Esophagus muscularis mucosa (tissue), 4 donors: ENCODE measurements around the gene ADAMTSL1. TPM values are rescaled to one million over a fixed set of nuclear protein-coding genes. Genes with fewer than 3 reads are reported as not detected.

Experiments
- DNase-seq: peaks from one replicate; pipeline ENCODE4 v3.0.0-alpha.2; 2017; ENCODE audit errors: extremely low spot score
- H3K27ac ChIP-seq, 4 donors: fragments of 200-600 bp; sonication (generic); replicated peaks in 1 of 4; 1 replicate in 3 of 4; 2 replicates in 1 of 4; pipeline ENCODE4 v1.5.1; 2016 to 2019; ENCODE audit warnings: mild to moderate bottlenecking in 1 of 4
- H3K27me3 ChIP-seq, 4 donors: fragments of 200-600 bp; sonication (generic); one replicate each; pipeline versions ENCODE4 v1.5.1 to v1.6.0; 2016 to 2019
- H3K36me3 ChIP-seq, 4 donors: fragments of 200-600 bp; sonication (generic); one replicate each; pipeline ENCODE4 v1.5.1; 2016 to 2019
- H3K4me1 ChIP-seq, 4 donors: fragments of 200-600 bp; sonication (generic); one replicate each; pipeline ENCODE4 v1.5.1; 2016 to 2019
- H3K4me3 ChIP-seq, 4 donors: fragments of 200-600 bp; sonication (generic); 1 replicate in 2 of 4; 2 replicates in 2 of 4; pipeline ENCODE4 v1.5.1; 2016 to 2019; ENCODE audit warnings: mild to moderate bottlenecking in 4 of 4, moderate library complexity in 1 of 4
- H3K9me3 ChIP-seq, 4 donors: fragments of 200-600 bp; sonication (generic); 1 replicate in 3 of 4; 2 replicates in 1 of 4; pipeline ENCODE4 v1.5.1; 2016 to 2019
- CTCF ChIP-seq, 3 experiments: fragments of 200-600 bp in 2 of 3; fragments of 450-650 bp in 1 of 3; sonication (generic) in 2 of 3; IDR thresholded peaks; one replicate each; pipeline ENCODE4 v1.5.1; 2017 to 2019; ENCODE audit warnings: antibody characterized with exemption in 3 of 3, mild to moderate bottlenecking in 2 of 3, moderate library complexity in 1 of 3
- EP300 ChIP-seq: sonication (generic); formaldehyde crosslinking; IDR thresholded peaks from one replicate; pipeline ENCODE4 v1.6.1; 2017; ENCODE audit warnings: antibody characterized with exemption
- POLR2A ChIP-seq: fragments of 450-650 bp; IDR thresholded peaks from one replicate; pipeline ENCODE4 v1.6.1; 2017; ENCODE audit warnings: antibody characterized with exemption, moderate library complexity, mild to moderate bottlenecking, low read depth
- POLR2AphosphoS5 ChIP-seq, 2 donors: sonication (generic); formaldehyde crosslinking; IDR thresholded peaks; one replicate each; pipeline ENCODE4 v1.6.1; 2017; ENCODE audit warnings: antibody characterized with exemption in 2 of 2
- WGBS: methylation state at CpG from one replicate; pipeline ENCODE4 v1.1.5; 2018; 5-methylcytosine and 5-hydroxymethylcytosine counted together
- intact Hi-C: fragments of 100-400 bp; cut with DNase I; formaldehyde crosslinking; loops from one replicate; pipeline ENCODE4 v1.15.1; 2023
- total RNA-seq, 4 donors: library from RNA; depleted of rRNA; stranded (reverse); fragments of >200 nt; gene quantifications; one replicate each; pipeline versions ENCODE4 v1.1.0 to v1.2.1, GENCODE V29; 2016

ADAMTSL1 gene
- total RNA-seq, 4 donors from 2014 or later, result 81.7 to 172 (median 145) TPM

GRCh38 chr9:18658804-18659705 is 185.1 kb downstream of the ADAMTSL1 start:
- Histone ChIP-seq H3K36me3 (peaks cover 0 to 12% (median 0%) of the 10 kb centered on the region in 4 donors), H3K4me1 (no peaks in the 10 kb centered on the region), H3K27me3 (no peaks in the 10 kb centered on the region), H3K4me3 (no peak overlapping the region), H3K9me3 (no peaks in the 10 kb centered on the region), H3K27ac (no peak overlapping the region)
- WGBS, result 78% methylated on average over 5 of the region's 5 CpGs
- TF ChIP-seq EP300 (no peak), POLR2A (no peak), POLR2AphosphoS5 (IDR thresholded peaks at IDR 0.05) (no peak), CTCF (IDR thresholded peaks at IDR 0.05) (no peak)
- intact Hi-C loops, result no loop called here
- no peak for DNase-seq

- no peak overlapping the region for H3K27ac ChIP-seq
- TF ChIP-seq CTCF (IDR thresholded peaks at IDR 0.05) (no peak), POLR2A (no peak), POLR2AphosphoS5 (IDR thresholded peaks at IDR 0.05) (no peak), EP300 (no peak)
- H3K36me3 ChIP-seq, result peaks cover 0 to 12% (median 0%) of the 10 kb centered on the region in 4 donors
- no peaks in the 10 kb centered on the region for H3K4me1 ChIP-seq
- no peaks in the 10 kb centered on the region for H3K27me3 ChIP-seq
- no peak overlapping the region for H3K4me3 ChIP-seq
- no peak for DNase-seq
- H3K9me3 ChIP-seq, result no peaks in the 10 kb centered on the region
- intact Hi-C loops, result no loop called here
- WGBS, result 83% methylated on average over 1 of the region's 1 CpG
Measured at GRCh38 chr9:18660001-18660400, 186.0 kb downstream of the ADAMTSL1 start.

- Histone ChIP-seq H3K4me1 (peaks cover 0 to 19% (median 15%) of the 10 kb centered on the region in 4 donors), H3K27me3 (no peaks in the 10 kb centered on the region), H3K4me3 (no peak overlapping the region), H3K36me3 (peaks cover 0 to 11% (median 0%) of the 10 kb centered on the region in 4 donors), H3K9me3 (no peaks in the 10 kb centered on the region), H3K27ac (no peak overlapping the region)
- 94% methylated on average over 3 of the region's 3 CpGs for WGBS
- TF ChIP-seq POLR2A (no peak), CTCF (IDR thresholded peaks at IDR 0.05) (no peak)
- intact Hi-C loops, result no loop called here
- DNase-seq, result no peak
Measured at GRCh38 chr9:18662320-18662719, 188.4 kb downstream of the ADAMTSL1 start.

- intact Hi-C loops, result no loop called here
- no peaks in the 10 kb centered on the region for H3K27me3 ChIP-seq
- TF ChIP-seq CTCF (IDR thresholded peaks at IDR 0.05), result no peak
- no peak for TF ChIP-seq POLR2AphosphoS5 (IDR thresholded peaks at IDR 0.05)
- H3K36me3 ChIP-seq, result no peaks in the 10 kb centered on the region
- no peak for DNase-seq
- 46% methylated on average over 1 of the region's 1 CpG for WGBS
- no peak overlapping the region for H3K4me3 ChIP-seq
- no peaks in the 10 kb centered on the region for H3K9me3 ChIP-seq
- no peak overlapping the region for H3K27ac ChIP-seq
- H3K4me1 ChIP-seq, result peaks cover 0 to 24% (median 17%) of the 10 kb centered on the region in 4 donors
Measured at GRCh38 chr9:18665947-18666346, 192.0 kb downstream of the ADAMTSL1 start.
